HG03520 (cell line): ENCODE data around the gene ZC3H8.

Experiments used
- ATAC-seq: cut with Tn5 transposase; IDR thresholded peaks from one replicate; pipeline ENCODE4 v1.9.1; 2021; ENCODE audit warnings: mild to moderate bottlenecking, moderate library complexity; ENCODE audit not compliant: unreplicated experiment

Gene ZC3H8

GRCh38 chr2:112195950-112196349 lies 58.9 kb downstream of the ZC3H8 start:
- ATAC-seq: no peak

- no peak for ATAC-seq
Observed at GRCh38 chr2:112195167-112195766, 59.6 kb downstream of the ZC3H8 start.

DNA sequence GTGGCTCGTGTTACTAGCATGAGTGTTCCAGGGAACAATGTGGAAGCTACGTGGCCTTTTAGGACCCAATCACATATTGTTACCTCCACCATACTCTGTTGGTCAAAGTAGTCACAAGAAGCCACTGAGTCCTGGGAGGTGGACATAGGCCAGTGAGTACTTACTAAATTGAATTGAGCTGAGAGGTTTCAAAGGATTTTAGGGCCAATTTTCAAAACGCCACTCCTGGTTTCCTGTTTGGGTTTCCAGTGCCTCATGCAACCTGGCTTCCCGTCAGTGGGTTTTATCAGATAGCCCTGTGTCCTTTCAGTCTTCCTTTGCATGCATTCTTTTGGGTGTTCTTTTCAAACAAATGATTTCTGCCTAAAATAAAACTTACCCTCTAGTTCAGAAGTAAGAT lies 60.4 kb downstream of the ZC3H8 start:
- no peak for ATAC-seq

DNA sequence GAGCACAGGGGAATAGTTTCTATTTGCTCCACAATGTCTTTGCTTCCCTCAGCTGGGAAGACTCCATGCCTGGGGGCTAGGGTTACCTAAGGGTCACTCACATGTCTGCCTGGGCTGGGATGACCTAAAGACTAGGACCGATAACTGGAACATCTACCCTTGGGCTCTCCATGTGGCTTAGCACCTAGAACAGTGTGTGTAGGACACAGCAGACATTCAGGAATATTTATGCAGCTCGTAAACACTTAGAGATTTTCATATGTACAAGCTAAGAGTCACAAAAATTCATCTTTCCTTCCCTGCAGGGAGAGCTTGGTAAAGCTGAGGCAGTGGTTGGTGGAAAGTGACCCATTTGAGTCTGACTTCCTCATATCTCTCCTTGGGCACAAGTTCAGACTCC lies 60.8 kb downstream of the ZC3H8 start:
- ATAC-seq: no peak

- ATAC-seq: no peak
Observed at GRCh38 chr2:112189001-112189556, 65.8 kb downstream of the ZC3H8 start.

DNA sequence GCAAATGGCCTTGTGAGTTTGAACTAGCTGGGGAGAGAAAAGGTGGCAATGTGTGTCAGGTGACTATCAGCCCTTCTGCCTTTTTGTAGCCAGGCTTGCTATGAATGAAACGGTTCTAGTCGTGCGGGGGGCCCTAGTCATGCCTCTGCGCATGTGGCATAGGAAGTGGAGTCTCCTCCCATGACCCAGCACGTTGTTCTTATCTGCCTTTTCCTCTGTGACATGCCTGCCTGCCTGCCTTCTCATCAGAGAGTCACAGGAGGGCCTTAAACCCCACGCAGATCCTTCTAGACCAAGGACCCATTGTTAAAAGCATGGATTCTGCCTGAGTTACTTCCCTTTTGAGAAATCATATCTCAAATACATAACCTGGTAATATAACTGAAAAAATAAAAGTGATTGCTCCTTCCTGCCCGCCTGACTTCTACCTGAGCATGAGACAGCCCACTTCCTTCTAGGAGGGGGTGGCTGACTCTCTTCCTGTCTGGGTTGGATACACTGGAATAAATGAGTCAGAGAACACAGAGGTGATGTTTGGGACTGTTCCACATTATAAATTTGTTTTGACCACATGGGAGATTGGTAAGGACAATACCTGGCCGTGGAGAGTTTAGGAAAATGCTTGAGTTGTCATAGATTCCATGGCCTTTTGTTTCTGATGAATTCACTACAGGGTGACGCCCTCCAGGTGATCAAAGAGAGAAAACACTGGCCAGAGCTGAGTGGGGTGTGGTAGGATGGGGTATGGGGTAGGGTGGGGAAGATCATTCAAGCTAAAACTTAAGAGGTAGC lies 66.8 kb downstream of the ZC3H8 start:
- ATAC-seq: no peak

GRCh38 chr2:112187046-112187715 lies 67.7 kb downstream of the ZC3H8 start:
- no peak for ATAC-seq

DNA sequence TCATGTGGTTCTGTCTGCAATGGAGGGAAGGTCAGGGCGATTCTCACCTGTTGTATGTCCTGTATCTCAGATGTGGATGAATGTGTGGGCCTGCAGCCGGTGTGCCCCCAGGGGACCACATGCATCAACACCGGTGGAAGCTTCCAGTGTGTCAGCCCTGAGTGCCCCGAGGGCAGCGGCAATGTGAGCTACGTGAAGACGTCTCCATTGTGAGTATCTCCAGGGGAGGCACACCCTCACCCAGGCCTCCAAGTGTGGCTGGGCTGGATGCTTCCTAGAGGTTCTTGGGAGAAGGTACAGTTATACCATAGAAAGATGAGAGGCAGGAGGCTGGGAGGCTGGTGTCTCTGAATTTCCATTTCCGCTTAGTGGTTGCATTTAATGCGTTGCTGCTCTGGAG lies 69.7 kb downstream of the ZC3H8 start:
- no peak for ATAC-seq

GRCh38 chr2:112184121-112184520 lies 70.7 kb downstream of the ZC3H8 start:
- ATAC-seq: no peak

- ATAC-seq: no peak
Observed at GRCh38 chr2:112183327-112184025, 71.4 kb downstream of the ZC3H8 start.

- ATAC-seq: no peak
Observed at GRCh38 chr2:112182581-112183034, 72.2 kb downstream of the ZC3H8 start.

DNA sequence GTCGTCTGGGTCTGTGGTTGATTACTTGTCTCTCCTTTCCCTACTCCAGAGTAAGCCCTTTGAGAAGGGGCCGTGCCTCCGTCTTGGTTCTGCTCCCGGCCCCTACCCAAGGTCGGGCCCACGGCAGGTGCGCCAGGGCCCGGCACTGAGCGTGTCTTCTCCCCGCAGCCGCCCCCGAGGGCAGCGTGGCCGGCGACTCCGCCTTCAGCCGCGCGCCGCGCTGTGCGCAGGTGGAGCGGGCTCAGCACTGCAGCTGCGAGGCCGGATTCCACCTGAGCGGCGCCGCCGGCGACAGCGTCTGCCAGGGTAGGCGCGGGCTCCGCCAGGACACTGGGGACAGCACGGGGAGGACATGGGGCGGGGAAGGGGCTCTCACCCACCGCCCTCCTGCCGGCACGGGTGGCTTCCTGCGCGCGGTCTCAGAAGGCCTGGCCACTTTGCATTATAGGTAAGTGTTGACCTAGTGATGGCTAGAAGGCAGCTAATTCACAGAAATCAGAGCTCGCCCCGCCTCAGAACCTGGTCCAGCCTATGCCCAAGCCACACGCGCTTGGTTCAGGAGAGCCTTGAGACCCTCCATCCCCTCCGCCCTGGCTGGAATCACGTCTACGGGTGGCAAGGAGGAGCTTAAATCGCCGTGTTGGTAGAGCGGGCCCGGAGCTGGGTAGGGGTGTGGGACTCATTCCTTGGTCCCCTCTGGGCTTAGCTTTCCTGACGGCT lies 73.1 kb downstream of the ZC3H8 start:
- ATAC-seq: no peak

DNA sequence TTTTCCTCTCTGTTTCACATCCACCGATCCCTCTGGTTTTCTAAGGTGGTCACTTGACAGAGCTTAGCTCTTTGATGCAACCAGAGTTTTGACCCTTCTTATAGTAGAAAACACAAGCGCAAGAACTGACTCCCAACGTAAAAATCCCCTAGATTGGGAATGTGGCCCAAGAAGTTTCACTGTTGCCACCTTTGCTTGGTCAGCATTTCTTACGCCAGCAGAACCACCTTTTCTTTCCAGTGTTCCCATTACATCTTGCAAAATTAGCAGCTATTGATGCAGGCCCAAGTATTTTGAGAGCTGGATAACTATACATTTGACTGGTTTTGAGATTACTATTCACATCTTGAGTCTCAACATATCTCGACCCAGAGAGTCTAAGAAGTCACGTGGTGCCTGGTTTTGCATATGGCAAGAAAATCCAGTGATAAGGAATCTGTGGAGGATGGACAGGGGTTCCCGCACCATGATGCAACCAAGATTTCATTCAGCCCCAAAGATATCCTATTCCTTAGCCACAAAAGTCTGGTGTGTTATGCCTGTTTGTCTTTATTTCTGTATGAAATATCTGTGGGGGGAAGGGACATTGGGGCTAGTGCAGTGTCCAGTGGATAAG lies 78.8 kb downstream of the ZC3H8 start:
- no peak for ATAC-seq

- ATAC-seq: no peak
Observed at GRCh38 chr2:112175333-112175732, 79.5 kb downstream of the ZC3H8 start.

DNA sequence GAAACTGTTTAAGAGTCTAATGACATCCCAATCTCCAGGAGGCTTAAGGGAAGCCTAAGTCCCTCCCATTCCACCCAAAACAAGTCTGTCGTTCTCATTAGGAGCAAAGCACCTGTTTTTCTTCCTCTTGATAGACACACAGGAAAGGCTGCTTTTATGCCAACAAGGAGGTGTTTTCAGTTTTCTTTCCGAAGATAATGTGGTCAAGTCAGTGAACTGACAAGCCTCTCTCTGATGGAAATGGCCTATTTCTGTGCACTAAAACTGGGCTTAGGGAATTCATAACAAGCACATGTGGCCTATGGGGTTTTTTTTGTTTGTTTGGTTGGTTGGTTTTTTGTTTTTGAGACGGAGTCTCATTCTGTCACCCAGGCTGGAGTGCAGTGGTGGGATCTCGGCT lies 80.5 kb downstream of the ZC3H8 start:
- no peak for ATAC-seq

DNA sequence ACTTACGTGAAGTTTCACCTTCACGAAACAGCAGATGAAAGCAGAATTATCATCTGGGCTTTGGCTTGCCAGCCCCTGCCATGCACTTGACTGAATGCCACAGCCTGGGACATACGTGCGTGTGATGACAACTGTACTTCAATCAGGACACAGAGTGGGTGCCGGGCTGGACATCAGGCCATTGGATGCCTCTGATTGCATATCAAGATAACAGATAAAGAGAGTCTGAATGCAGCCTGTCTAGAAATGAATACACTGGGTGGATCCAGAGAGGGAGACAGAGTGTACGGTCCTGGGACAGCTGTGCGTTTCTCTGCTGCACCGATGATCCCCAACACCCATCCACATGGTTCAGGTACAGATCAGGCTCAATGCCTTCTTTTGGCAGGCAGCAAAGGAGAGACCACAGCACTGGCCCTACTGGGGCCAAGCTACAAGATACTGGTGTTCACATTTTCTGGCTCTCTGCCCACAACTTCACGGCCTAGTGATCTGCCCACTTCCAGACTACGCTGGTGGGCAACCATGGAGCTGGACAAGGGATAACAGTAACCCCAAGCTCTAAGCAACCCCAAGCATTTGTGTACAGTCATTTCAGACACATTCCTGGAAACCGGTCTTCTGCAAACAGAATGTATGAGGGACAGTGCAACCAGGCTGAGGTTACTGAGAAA lies 81.1 kb downstream of the ZC3H8 start:
- no peak for ATAC-seq

- no peak for ATAC-seq
Observed at GRCh38 chr2:112170495-112170894, 84.3 kb downstream of the ZC3H8 start.

DNA sequence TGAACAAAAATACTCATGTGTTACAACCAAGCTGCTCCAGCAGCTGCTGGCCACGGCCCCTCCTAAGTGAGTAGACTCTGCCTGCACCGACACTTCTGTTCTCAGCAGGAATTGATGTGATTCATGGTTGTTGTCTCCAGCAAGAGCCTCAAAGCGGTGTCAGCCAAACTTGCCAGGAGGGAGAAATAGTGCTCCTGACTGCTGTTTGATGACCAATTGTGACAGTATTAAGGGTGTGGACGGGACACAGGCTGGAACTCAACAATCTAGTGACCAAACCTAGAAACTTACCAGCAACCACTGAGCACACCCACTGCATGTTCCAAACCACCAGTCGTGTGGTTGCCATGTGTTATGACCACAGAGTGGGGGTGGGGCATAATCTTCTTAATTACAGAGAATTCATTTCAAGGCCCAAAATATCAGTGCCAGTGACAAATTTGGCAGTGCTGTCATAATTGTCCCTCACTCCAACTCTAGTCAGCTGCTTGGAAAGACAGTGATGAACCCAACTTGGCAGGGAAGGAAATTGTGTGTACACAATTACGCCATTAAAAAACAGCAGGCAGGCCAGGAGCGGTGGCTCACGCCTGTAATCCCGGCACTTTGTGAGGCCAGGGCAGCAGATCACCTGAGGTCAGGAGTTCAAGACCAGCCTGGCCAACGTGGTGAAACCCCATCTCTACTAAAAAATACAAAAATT lies 86.3 kb downstream of the ZC3H8 start:
- ATAC-seq: no peak
